ENCODE data around the gene MAD1L1. TPM values are rescaled to one million over a fixed set of nuclear protein-coding genes. Genes with fewer than 3 reads are reported as not detected.

The MAD1L1 gene
- total RNA-seq, 1 experiment from 2014 or later = 43.8 TPM

DNA sequence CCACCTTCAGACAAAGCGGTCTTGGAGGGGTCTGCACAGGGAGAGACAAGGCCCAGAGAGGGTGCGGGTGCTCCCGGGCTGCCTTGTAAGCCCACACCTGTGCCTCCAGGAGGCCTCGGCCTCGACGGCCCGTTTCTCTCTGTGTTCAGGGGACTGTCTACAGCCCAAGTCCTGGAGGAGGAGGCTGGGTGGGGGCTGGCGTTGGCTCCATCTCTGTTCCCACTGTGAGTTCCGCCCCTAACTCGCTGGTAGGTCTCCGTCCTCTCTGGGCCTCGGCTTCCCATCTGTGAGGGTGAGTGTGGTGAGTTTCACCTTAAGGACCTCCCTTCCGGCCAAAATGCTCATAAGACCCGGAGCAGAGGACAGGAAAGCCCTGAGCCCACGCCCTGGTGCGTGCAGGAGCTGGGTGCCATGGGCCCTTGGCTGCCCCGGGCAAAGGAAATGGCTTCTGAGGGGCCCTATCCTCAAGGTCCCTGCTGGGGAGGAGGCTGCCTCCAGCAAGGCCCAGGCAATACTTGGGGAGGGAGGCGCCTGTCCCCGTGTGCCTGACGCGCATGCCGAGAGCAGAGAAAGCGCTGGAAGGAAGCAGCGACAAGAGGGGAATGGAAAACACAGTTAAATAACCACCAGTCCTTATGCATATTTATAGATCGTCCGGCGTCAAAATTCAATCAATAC is 285.8 kb downstream of the MAD1L1 start (continued):
- TF ChIP-seq AFF4 (CRISPR knock-in tag; IDR thresholded peaks at IDR 0.05; ENCODE audit: borderline replicate concordance) = no peak
- no peak for TF ChIP-seq GABPB1 (CRISPR knock-in tag; IDR thresholded peaks at IDR 0.05)
- TF ChIP-seq, protein P1, sequence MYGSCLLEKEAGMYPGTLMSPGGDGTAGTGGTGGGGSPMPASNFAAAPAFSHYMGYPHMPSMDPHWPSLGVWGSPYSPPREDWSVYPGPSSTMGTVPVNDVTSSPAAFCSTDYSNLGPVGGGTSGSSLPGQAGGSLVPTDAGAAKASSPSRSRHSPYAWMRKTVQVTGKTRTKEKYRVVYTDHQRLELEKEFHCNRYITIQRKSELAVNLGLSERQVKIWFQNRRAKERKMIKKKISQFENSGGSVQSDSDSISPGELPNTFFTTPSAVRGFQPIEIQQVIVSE (CRISPR knock-in tag; IDR thresholded peaks at IDR 0.05; ENCODE audit: borderline replicate concordance) = no peak
- no peak for TF ChIP-seq RORB (CRISPR knock-in tag; IDR thresholded peaks at IDR 0.05)
- TF ChIP-seq NR2C2 (CRISPR knock-in tag; IDR thresholded peaks at IDR 0.05) = no peak
- no peak for TF ChIP-seq ZNF671 (CRISPR knock-in tag; IDR thresholded peaks at IDR 0.05)

GRCh38 chr7:1946025-1946772 is 286.5 kb downstream of the MAD1L1 start:
- H3K9me3 Mint-ChIP-seq = no peaks in the 10 kb centered on the region
- DNase-seq (ENCODE audit: low spot score) (no peak), ATAC-seq (no peak)
- POLR2A ChIA-PET = no interaction called here
- H3K27ac Mint-ChIP-seq = no peak overlapping the region
- H3K36me3 Mint-ChIP-seq = no peaks in the 10 kb centered on the region
- no peaks in the 10 kb centered on the region for H3K27me3 Mint-ChIP-seq (ENCODE audit: low read depth)
- peaks cover 19% of the 10 kb centered on the region for H3K4me1 Mint-ChIP-seq
- no peak overlapping the region for H3K4me3 Mint-ChIP-seq
- CTCF ChIA-PET = no interaction called here
- TF ChIP-seq NR1H2 (CRISPR knock-in tag; IDR thresholded peaks at IDR 0.05) = no peak
- TF ChIP-seq, protein P2, sequence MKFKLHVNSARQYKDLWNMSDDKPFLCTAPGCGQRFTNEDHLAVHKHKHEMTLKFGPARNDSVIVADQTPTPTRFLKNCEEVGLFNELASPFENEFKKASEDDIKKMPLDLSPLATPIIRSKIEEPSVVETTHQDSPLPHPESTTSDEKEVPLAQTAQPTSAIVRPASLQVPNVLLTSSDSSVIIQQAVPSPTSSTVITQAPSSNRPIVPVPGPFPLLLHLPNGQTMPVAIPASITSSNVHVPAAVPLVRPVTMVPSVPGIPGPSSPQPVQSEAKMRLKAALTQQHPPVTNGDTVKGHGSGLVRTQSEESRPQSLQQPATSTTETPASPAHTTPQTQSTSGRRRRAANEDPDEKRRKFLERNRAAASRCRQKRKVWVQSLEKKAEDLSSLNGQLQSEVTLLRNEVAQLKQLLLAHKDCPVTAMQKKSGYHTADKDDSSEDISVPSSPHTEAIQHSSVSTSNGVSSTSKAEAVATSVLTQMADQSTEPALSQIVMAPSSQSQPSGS (CRISPR knock-in tag; IDR thresholded peaks at IDR 0.05; ENCODE audit: borderline replicate concordance, low read depth) = no peak
- no peak for TF ChIP-seq FOXJ3 (CRISPR knock-in tag; IDR thresholded peaks at IDR 0.05; ENCODE audit: borderline replicate concordance)
- TF ChIP-seq ZNF232 (CRISPR knock-in tag; IDR thresholded peaks at IDR 0.05) = no peak
- TF ChIP-seq MYBL2 (CRISPR knock-in tag; IDR thresholded peaks at IDR 0.05) = no peak
- TF ChIP-seq, protein P3, sequence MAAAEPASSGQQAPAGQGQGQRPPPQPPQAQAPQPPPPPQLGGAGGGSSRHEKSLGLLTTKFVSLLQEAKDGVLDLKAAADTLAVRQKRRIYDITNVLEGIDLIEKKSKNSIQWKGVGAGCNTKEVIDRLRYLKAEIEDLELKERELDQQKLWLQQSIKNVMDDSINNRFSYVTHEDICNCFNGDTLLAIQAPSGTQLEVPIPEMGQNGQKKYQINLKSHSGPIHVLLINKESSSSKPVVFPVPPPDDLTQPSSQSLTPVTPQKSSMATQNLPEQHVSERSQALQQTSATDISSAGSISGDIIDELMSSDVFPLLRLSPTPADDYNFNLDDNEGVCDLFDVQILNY (CRISPR knock-in tag; IDR thresholded peaks at IDR 0.05) = no peak
- TF ChIP-seq, protein P4, sequence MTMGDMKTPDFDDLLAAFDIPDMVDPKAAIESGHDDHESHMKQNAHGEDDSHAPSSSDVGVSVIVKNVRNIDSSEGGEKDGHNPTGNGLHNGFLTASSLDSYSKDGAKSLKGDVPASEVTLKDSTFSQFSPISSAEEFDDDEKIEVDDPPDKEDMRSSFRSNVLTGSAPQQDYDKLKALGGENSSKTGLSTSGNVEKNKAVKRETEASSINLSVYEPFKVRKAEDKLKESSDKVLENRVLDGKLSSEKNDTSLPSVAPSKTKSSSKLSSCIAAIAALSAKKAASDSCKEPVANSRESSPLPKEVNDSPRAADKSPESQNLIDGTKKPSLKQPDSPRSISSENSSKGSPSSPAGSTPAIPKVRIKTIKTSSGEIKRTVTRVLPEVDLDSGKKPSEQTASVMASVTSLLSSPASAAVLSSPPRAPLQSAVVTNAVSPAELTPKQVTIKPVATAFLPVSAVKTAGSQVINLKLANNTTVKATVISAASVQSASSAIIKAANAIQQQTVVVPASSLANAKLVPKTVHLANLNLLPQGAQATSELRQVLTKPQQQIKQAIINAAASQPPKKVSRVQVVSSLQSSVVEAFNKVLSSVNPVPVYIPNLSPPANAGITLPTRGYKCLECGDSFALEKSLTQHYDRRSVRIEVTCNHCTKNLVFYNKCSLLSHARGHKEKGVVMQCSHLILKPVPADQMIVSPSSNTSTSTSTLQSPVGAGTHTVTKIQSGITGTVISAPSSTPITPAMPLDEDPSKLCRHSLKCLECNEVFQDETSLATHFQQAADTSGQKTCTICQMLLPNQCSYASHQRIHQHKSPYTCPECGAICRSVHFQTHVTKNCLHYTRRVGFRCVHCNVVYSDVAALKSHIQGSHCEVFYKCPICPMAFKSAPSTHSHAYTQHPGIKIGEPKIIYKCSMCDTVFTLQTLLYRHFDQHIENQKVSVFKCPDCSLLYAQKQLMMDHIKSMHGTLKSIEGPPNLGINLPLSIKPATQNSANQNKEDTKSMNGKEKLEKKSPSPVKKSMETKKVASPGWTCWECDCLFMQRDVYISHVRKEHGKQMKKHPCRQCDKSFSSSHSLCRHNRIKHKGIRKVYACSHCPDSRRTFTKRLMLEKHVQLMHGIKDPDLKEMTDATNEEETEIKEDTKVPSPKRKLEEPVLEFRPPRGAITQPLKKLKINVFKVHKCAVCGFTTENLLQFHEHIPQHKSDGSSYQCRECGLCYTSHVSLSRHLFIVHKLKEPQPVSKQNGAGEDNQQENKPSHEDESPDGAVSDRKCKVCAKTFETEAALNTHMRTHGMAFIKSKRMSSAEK (CRISPR knock-in tag; IDR thresholded peaks at IDR 0.05; ENCODE audit: borderline replicate concordance) = no peak
- no peak for TF ChIP-seq NFATC4 (CRISPR knock-in tag; IDR thresholded peaks at IDR 0.05)
- no peak for TF ChIP-seq ZBTB21 (CRISPR knock-in tag; IDR thresholded peaks at IDR 0.05; ENCODE audit: borderline replicate concordance)
- TF ChIP-seq NFE2L1 (CRISPR knock-in tag; IDR thresholded peaks at IDR 0.05) = no peak
- TF ChIP-seq ZNF396 (CRISPR knock-in tag; IDR thresholded peaks at IDR 0.05; ENCODE audit: borderline replicate concordance) = no peak
- no peak for TF ChIP-seq ARID4B (CRISPR knock-in tag; IDR thresholded peaks at IDR 0.05; ENCODE audit: borderline replicate concordance)
- TF ChIP-seq ATF1 (CRISPR knock-in tag; IDR thresholded peaks at IDR 0.05) = no peak
- no peak for TF ChIP-seq GTF2I (CRISPR knock-in tag; conservative IDR thresholded peaks at IDR 0.05)
